Measurements from ENCODE around the gene SMAD7. TPM values are rescaled to one million over a fixed set of nuclear protein-coding genes. Genes with fewer than 3 reads are reported as not detected.

Gene SMAD7
- total RNA-seq, 2 experiments from 2014 or later = 2.9 to 15.1 TPM

DNA sequence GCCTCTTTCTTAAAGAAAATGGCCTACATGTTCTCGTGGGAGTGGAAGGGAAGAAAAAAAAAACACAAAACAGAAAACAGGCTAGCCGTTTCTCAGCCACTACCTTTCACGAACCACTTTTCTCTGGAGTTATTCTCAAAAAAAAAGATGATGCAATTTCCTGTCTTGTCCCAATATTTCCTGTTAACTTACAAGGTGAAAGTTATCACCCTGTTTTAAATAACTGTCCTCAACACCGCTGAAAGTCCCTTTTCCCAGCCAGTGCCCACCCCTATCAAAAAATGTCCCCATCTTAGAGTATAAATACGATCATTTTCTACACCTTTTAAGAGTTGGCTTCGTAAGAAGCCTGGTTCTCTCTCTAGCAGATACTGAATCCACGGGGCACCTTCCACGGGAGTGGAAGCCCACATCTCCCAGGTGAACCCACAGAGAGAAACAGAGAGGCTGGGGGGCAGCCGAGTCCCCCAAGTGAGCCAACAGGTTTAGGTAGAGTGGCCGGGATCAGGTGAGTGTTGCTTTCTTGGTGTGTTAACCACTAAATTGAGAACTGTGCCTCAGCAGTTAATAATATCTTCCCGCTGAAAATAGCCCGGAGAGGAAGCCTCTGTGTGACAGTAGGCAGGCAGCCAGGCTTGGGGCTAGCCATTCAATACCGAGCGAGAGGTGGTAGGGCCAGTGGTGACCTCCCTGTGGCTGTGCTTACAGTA lies 15.9 kb downstream of the SMAD7 start:
- CTCF ChIA-PET (ENCODE audit: unreplicated experiment) = no interaction called here
- DNase-seq (ENCODE audit: low spot score) = peak; percentile 59
- H3K27ac ChIP-seq (ENCODE audit: low read depth, low read length, poor library complexity, severe bottlenecking) = peak overlapping the region; percentile 90
- H3K9me3 ChIP-seq (ENCODE audit: low read length) = no peaks in the 10 kb centered on the region
- POLR2A ChIA-PET = interaction anchor here (0.8 kb wide), 1 partner anchor 312 kb away, joined by 3 read pairs; no protein-coding TSS in a partner anchor
- H2AFZ ChIP-seq (ENCODE audit: low read length) = no peak overlapping the region; the same call in 1 of the 2 replicates
- H4K20me1 ChIP-seq (ENCODE audit: insufficient read depth, low read length) = no peaks in the 10 kb centered on the region
- H3K4me1 ChIP-seq (ENCODE audit: insufficient read depth, low read length, poor library complexity, severe bottlenecking) = peaks cover 79% of the 10 kb centered on the region
- intact Hi-C loops (cut with micrococcal nuclease; ENCODE audit: unreplicated experiment) = loop anchor here (2.0 kb wide), 1 partner anchor 16 kb away; the partner anchor contains the start of gene SMAD7
- H3K4me3 ChIP-seq (ENCODE audit: low read depth, low read length, poor library complexity, severe bottlenecking) = peak overlapping the region; percentile 58
- H3K9me2 ChIP-seq (ENCODE audit: insufficient read depth, low read length) = no peaks in the 10 kb centered on the region
- H3K4me2 ChIP-seq (ENCODE audit: low read length) = peak overlapping the region; percentile 81
- H3K36me3 ChIP-seq (ENCODE audit: insufficient read depth, low read length) = peaks cover 16% of the 10 kb centered on the region
- TF ChIP-seq, protein P1, sequence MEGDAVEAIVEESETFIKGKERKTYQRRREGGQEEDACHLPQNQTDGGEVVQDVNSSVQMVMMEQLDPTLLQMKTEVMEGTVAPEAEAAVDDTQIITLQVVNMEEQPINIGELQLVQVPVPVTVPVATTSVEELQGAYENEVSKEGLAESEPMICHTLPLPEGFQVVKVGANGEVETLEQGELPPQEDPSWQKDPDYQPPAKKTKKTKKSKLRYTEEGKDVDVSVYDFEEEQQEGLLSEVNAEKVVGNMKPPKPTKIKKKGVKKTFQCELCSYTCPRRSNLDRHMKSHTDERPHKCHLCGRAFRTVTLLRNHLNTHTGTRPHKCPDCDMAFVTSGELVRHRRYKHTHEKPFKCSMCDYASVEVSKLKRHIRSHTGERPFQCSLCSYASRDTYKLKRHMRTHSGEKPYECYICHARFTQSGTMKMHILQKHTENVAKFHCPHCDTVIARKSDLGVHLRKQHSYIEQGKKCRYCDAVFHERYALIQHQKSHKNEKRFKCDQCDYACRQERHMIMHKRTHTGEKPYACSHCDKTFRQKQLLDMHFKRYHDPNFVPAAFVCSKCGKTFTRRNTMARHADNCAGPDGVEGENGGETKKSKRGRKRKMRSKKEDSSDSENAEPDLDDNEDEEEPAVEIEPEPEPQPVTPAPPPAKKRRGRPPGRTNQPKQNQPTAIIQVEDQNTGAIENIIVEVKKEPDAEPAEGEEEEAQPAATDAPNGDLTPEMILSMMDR (conservative IDR thresholded peaks at IDR 0.05; ENCODE audit: low read length) = no peak
- no peak for TF ChIP-seq EZH2phosphoT487 (IDR thresholded peaks at IDR 0.05; ENCODE audit: borderline replicate concordance, low read depth, low read length)
- BruUV-seq (replicated peaks) = no TSS peak
- peaks cover 67% of the 10 kb centered on the region for H3K79me2 ChIP-seq (ENCODE audit: insufficient read depth, low read depth, low read length)

DNA sequence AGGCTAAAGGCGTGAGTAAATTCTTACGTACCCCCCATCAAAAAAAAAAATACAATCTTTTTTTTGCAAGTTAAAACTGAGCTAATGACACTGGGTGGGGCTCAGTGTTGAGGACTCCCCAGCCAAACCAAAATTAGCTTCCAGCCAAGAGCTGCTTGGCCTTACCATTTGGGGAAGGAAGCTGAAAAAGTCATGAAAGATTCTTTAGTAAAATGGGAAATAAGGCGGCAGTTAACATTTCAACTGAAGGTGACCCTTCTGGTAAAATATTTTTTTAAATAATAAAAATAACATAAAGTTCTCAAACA lies 16.4 kb downstream of the SMAD7 start:
- H3K9me2 ChIP-seq (ENCODE audit: insufficient read depth, low read length) = no peaks in the 10 kb centered on the region
- no peak overlapping the region for H2AFZ ChIP-seq (ENCODE audit: low read length)
- TSS peak; percentile 76 for BruUV-seq (replicated peaks)
- peak overlapping the region; percentile 81 for H3K4me2 ChIP-seq (ENCODE audit: low read length)
- intact Hi-C loops (cut with micrococcal nuclease; ENCODE audit: unreplicated experiment) = loop anchor here (2.0 kb wide), 1 partner anchor 16 kb away; the partner anchor contains the start of gene SMAD7
- POLR2A ChIA-PET = interaction anchor here (0.8 kb wide), 1 partner anchor 312 kb away, joined by 3 read pairs; no protein-coding TSS in a partner anchor
- peaks cover 70% of the 10 kb centered on the region for H3K79me2 ChIP-seq (ENCODE audit: insufficient read depth, low read depth, low read length)
- H3K4me1 ChIP-seq (ENCODE audit: insufficient read depth, low read length, poor library complexity, severe bottlenecking) = peaks cover 84% of the 10 kb centered on the region
- TF ChIP-seq EZH2phosphoT487 (IDR thresholded peaks at IDR 0.05; ENCODE audit: borderline replicate concordance, low read depth, low read length) = no peak
- TF ChIP-seq, protein P1 (conservative IDR thresholded peaks at IDR 0.05; ENCODE audit: low read length) = no peak
- peaks cover 16% of the 10 kb centered on the region for H3K36me3 ChIP-seq (ENCODE audit: insufficient read depth, low read length)
- CTCF ChIA-PET (ENCODE audit: unreplicated experiment) = no interaction called here
- H3K4me3 ChIP-seq (ENCODE audit: low read depth, low read length, poor library complexity, severe bottlenecking) = peak overlapping the region; percentile 58
- no peak for DNase-seq (ENCODE audit: low spot score)
- no peaks in the 10 kb centered on the region for H3K9me3 ChIP-seq (ENCODE audit: low read length)
- no peaks in the 10 kb centered on the region for H4K20me1 ChIP-seq (ENCODE audit: insufficient read depth, low read length)
- peak overlapping the region; percentile 90 for H3K27ac ChIP-seq (ENCODE audit: low read depth, low read length, poor library complexity, severe bottlenecking)

Data from OCI-LY7 (cell line).